ENCODE results near the gene FAM110C. TPM values are rescaled to one million over a fixed set of nuclear protein-coding genes. Genes with fewer than 3 reads are reported as not detected.

FAM110C gene
- total RNA-seq, 1 donor from 2014 or later, result 4.2 TPM

DNA sequence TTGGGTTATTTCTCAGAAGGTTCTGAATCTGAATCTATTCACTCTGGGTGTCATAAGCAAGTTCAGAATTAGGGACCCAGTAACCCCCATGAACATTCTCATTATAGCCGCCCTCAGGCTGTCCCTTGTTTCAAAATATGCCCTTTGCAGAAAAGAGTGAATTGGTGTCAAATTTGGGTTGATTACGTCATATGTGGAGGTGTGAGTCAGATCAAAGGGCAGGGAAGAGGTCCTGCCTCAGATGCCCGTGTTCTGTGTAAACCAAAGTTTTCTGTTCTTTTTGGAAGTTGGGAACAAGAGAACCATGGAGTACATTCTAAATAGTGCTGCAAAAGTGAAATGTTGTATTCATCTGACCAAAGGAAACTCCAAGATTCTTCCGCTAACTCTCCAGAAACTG is 5.8 kb downstream of the FAM110C start:
- Mint-ChIP-seq H3K4me3 (ENCODE audit: low read depth) (no peak overlapping the region), H3K36me3 (ENCODE audit: insufficient read depth) (peaks cover 9% of the 10 kb centered on the region), H3K4me1 (ENCODE audit: low read depth) (peaks cover 20% of the 10 kb centered on the region), H3K9me3 (ENCODE audit: low read depth) (no peaks in the 10 kb centered on the region), H3K27ac (no peak overlapping the region), H3K27me3 (peaks cover 16% of the 10 kb centered on the region)
- no peak for DNase-seq (ENCODE audit: low spot score, unreplicated experiment)
- TF ChIP-seq, protein P1, sequence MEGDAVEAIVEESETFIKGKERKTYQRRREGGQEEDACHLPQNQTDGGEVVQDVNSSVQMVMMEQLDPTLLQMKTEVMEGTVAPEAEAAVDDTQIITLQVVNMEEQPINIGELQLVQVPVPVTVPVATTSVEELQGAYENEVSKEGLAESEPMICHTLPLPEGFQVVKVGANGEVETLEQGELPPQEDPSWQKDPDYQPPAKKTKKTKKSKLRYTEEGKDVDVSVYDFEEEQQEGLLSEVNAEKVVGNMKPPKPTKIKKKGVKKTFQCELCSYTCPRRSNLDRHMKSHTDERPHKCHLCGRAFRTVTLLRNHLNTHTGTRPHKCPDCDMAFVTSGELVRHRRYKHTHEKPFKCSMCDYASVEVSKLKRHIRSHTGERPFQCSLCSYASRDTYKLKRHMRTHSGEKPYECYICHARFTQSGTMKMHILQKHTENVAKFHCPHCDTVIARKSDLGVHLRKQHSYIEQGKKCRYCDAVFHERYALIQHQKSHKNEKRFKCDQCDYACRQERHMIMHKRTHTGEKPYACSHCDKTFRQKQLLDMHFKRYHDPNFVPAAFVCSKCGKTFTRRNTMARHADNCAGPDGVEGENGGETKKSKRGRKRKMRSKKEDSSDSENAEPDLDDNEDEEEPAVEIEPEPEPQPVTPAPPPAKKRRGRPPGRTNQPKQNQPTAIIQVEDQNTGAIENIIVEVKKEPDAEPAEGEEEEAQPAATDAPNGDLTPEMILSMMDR (IDR thresholded peaks at IDR 0.05; ENCODE audit: unreplicated experiment), result no peak

DNA sequence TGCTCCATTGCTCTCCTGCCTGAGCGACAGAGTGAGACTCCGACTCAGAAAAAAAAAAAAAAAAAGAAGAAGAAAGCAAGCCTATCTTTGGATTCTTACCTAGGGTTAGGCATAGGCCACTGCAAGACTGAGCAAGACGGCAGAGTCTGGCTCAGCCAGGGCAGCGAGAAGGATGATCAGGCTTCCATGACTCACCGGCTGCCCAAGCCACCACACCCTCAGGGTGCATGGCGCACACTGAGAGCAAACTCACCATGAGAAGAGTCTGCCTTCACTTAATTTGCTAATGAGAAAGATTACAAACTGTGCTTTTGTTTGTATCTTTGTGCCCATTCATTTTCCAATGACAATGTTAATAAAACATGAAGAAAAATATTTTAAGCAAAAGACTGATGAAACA is 8.2 kb downstream of the FAM110C start:
- peaks cover 14% of the 10 kb centered on the region for H3K4me1 Mint-ChIP-seq (ENCODE audit: low read depth)
- no peak overlapping the region for H3K4me3 Mint-ChIP-seq (ENCODE audit: low read depth)
- no peak for DNase-seq (ENCODE audit: low spot score, unreplicated experiment)
- no peaks in the 10 kb centered on the region for H3K9me3 Mint-ChIP-seq (ENCODE audit: low read depth)
- TF ChIP-seq, protein P1 (IDR thresholded peaks at IDR 0.05; ENCODE audit: unreplicated experiment), result no peak
- peaks cover 9% of the 10 kb centered on the region for H3K36me3 Mint-ChIP-seq (ENCODE audit: insufficient read depth)
- no peak overlapping the region for H3K27ac Mint-ChIP-seq
- no peaks in the 10 kb centered on the region for H3K27me3 Mint-ChIP-seq

DNA sequence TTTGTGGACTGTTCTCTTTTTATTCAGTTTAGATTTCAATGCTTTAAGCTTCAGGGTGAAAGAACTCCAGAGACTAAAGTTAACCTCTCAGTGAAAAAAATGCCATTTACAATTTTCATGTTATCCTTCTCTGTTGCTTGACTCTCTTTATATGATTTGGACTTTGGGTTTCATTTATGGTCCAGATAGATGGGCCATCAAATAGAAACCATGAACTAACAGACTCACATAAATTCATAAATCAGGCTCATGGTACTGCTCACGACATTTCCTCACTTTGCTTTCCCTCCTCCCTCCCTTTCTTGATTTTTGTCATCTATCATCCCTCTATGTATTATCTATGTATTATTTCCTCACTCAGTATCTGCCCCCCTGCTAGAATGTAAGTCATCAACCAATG is 10.0 kb downstream of the FAM110C start:
- peaks cover 10% of the 10 kb centered on the region for H3K4me1 Mint-ChIP-seq (ENCODE audit: low read depth)
- TF ChIP-seq, protein P1 (IDR thresholded peaks at IDR 0.05; ENCODE audit: unreplicated experiment), result no peak
- no peaks in the 10 kb centered on the region for H3K9me3 Mint-ChIP-seq (ENCODE audit: low read depth)
- no peaks in the 10 kb centered on the region for H3K27me3 Mint-ChIP-seq
- no peak overlapping the region for H3K27ac Mint-ChIP-seq
- H3K36me3 Mint-ChIP-seq (ENCODE audit: insufficient read depth), result peaks cover 6% of the 10 kb centered on the region
- no peak overlapping the region for H3K4me3 Mint-ChIP-seq (ENCODE audit: low read depth)
- DNase-seq (ENCODE audit: low spot score, unreplicated experiment), result no peak

DNA sequence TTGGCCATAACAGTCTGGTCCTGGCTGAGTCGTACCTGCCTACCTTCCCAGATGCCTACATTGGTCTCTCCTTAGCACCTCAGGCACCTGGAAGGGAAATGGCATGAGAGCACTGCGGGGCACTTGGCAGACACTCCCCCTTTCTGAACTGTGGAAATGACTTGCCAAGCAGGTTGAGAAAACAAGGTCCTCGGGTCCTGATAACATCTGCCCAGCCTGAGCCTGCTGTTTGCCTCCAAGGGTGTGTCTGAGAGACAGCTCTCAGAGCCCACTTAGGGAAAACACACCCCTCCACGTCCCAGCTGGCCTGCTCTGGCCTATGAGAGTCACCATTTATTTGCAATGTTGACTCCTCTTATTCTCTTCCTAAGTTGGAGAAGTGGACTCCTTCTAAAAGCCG is 10.5 kb downstream of the FAM110C start:
- H3K27ac Mint-ChIP-seq, result no peak overlapping the region
- no peaks in the 10 kb centered on the region for H3K9me3 Mint-ChIP-seq (ENCODE audit: low read depth)
- TF ChIP-seq, protein P1 (IDR thresholded peaks at IDR 0.05; ENCODE audit: unreplicated experiment), result no peak
- no peak overlapping the region for H3K4me3 Mint-ChIP-seq (ENCODE audit: low read depth)
- peaks cover 10% of the 10 kb centered on the region for H3K4me1 Mint-ChIP-seq (ENCODE audit: low read depth)
- no peaks in the 10 kb centered on the region for H3K27me3 Mint-ChIP-seq
- H3K36me3 Mint-ChIP-seq (ENCODE audit: insufficient read depth), result peaks cover 6% of the 10 kb centered on the region
- DNase-seq (ENCODE audit: low spot score, unreplicated experiment), result no peak

DNA sequence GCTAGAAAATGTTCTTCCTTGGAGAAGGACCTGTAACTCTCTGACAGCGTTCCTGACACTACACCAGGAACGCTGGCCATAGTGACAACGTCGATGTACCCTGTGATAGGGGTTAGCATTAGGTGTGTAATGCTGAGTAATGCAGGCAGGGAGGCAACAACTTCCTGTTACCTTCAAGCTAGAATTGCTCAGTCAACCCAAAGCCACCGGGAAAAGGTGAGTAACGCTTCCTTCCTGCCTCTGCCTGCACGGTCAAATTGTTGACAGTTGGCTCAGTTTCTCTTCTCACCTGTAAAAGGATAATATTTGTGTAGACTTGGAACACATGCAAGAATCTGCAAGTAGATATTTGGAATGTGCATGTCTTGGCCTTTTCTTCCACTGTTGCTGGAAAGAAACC is 12.7 kb downstream of the FAM110C start:
- no peaks in the 10 kb centered on the region for H3K27me3 Mint-ChIP-seq
- H3K4me3 Mint-ChIP-seq (ENCODE audit: low read depth), result no peak overlapping the region
- TF ChIP-seq, protein P1 (IDR thresholded peaks at IDR 0.05; ENCODE audit: unreplicated experiment), result no peak
- no peak for DNase-seq (ENCODE audit: low spot score, unreplicated experiment)
- H3K9me3 Mint-ChIP-seq (ENCODE audit: low read depth), result no peaks in the 10 kb centered on the region
- H3K36me3 Mint-ChIP-seq (ENCODE audit: insufficient read depth), result no peaks in the 10 kb centered on the region
- H3K27ac Mint-ChIP-seq, result no peak overlapping the region
- H3K4me1 Mint-ChIP-seq (ENCODE audit: low read depth), result peaks cover 10% of the 10 kb centered on the region

Measured in progenitor cell of endocrine pancreas (in vitro differentiated cells).